PC-9 (cell line): ENCODE measurements around the gene HNRNPAB.

ENCODE experiments used
- CTCF ChIP-seq: fragments of 200-600 bp; sonication (generic); conservative IDR thresholded peaks from 2 replicates; pipeline ENCODE4 v1.6.1; 2017; ENCODE audit warnings: mixed run types, antibody characterized with exemption, mild to moderate bottlenecking, moderate library complexity
- EZH2 ChIP-seq: fragments of 200-600 bp; sonication (generic); IDR thresholded peaks from 2 replicates; pipeline ENCODE4 v1.8.0; 2017; ENCODE audit warnings: antibody characterized with exemption, low read depth

GRCh38 chr5:178192787-178193186 is 11.5 kb upstream of the HNRNPAB start:
- TF ChIP-seq CTCF: no peak
- TF ChIP-seq EZH2: no peak
